Measurements from ENCODE around the gene WDHD1.
"Not testable (repeated sequence)": the region's sequence is repeated elsewhere in the genome, so short reads cannot be mapped to it uniquely, and the experiment has no call there.

The WDHD1 gene

GRCh38 chr14:55048900-55049436, 22.1 kb upstream of the WDHD1 start:
- no peak for DNase-seq (ENCODE audit: low read depth)

GRCh38 chr14:55047301-55048053, 20.6 kb upstream of the WDHD1 start:
- DNase-seq (ENCODE audit: low read depth): no peak

GRCh38 chr14:55045087-55045486, 18.2 kb upstream of the WDHD1 start:
- DNase-seq (ENCODE audit: low read depth): no peak

- no peak for DNase-seq (ENCODE audit: low read depth)
Observed at GRCh38 chr14:55043528-55043927, 16.6 kb upstream of the WDHD1 start.

- DNase-seq (ENCODE audit: low read depth): no peak
Observed at GRCh38 chr14:55038708-55039107, 11.8 kb upstream of the WDHD1 start.

GRCh38 chr14:55037995-55038394, 11.1 kb upstream of the WDHD1 start:
- not testable (repeated sequence) for DNase-seq (ENCODE audit: low read depth)

GRCh38 chr14:55031190-55031589, 4.3 kb upstream of the WDHD1 start:
- DNase-seq (ENCODE audit: low read depth): no peak

GRCh38 chr14:55028476-55028875, 1.6 kb upstream of the WDHD1 start:
- no peak for DNase-seq (ENCODE audit: low read depth)

- no peak for DNase-seq (ENCODE audit: low read depth)
Observed at GRCh38 chr14:55028066-55028465, 1.2 kb upstream of the WDHD1 start.

- DNase-seq (ENCODE audit: low read depth): no peak
Observed at GRCh38 chr14:55026441-55026792, 482 bp downstream of the WDHD1 start.

- DNase-seq (ENCODE audit: low read depth): no peak
Observed at GRCh38 chr14:55025948-55026347, 951 bp downstream of the WDHD1 start.

GRCh38 chr14:55024365-55024764, 2.5 kb downstream of the WDHD1 start:
- not testable (repeated sequence) for DNase-seq (ENCODE audit: low read depth)

- DNase-seq (ENCODE audit: low read depth): no peak
Observed at GRCh38 chr14:55019968-55020554, 6.8 kb downstream of the WDHD1 start.

- DNase-seq (ENCODE audit: low read depth): no peak
Observed at GRCh38 chr14:55015006-55015405, 11.9 kb downstream of the WDHD1 start.

GRCh38 chr14:55005071-55005470, 21.8 kb downstream of the WDHD1 start:
- no peak for DNase-seq (ENCODE audit: low read depth)

GRCh38 chr14:55000381-55000780, 26.5 kb downstream of the WDHD1 start:
- no peak for DNase-seq (ENCODE audit: low read depth)

GRCh38 chr14:54985156-54985555, 41.7 kb downstream of the WDHD1 start:
- DNase-seq (ENCODE audit: low read depth): no peak

- no peak for DNase-seq (ENCODE audit: low read depth)
Observed at GRCh38 chr14:54981698-54982097, 45.2 kb downstream of the WDHD1 start.

GRCh38 chr14:54979039-54979438, 47.9 kb downstream of the WDHD1 start:
- no peak for DNase-seq (ENCODE audit: low read depth)

- DNase-seq (ENCODE audit: low read depth): no peak
Observed at GRCh38 chr14:54976316-54976715, 50.6 kb downstream of the WDHD1 start.

GRCh38 chr14:54975856-54976255, 51.0 kb downstream of the WDHD1 start:
- DNase-seq (ENCODE audit: low read depth): no peak

GRCh38 chr14:54974788-54975414, 52.0 kb downstream of the WDHD1 start:
- DNase-seq (ENCODE audit: low read depth): no peak

GRCh38 chr14:54967496-54967895, 59.4 kb downstream of the WDHD1 start:
- no peak for DNase-seq (ENCODE audit: low read depth)
